Heart left ventricle (tissue), 13 donors: Measurements from ENCODE around the gene HRH3.

Experiments used
- POLR2A ChIP-seq, 2 donors: fragments of 450-650 bp; IDR thresholded peaks; one replicate each; pipeline ENCODE4 v1.6.1; 2017; ENCODE audit warnings: antibody characterized with exemption in 2 of 2, mild to moderate bottlenecking in 2 of 2, moderate library complexity in 2 of 2
- TF ChIP-seq, protein P1 (sequence below), 12 donors: fragments of 200-600 bp; sonication (generic) in 4 of 12; IDR thresholded peaks; one replicate each; pipeline versions ENCODE4 v1.5.0 to v1.8.0; 2018 to 2022; ENCODE audit warnings: antibody characterized with exemption in 12 of 12, mild to moderate bottlenecking in 5 of 12
- donor health status: ischemic (EF 13 %, LVEDD 7.1; RV severe dilation, severe dysfunction).
- donor health status: DM: no; HTN: yes; CAD: no.
- donor health status: DM: no; HTN: no; CAD: no.
- donor health status: ischemic (EF 25% LVEDD 6.9; RV normal size, moderate dysfunction).
- donor health status: ischemic (EF 25% LVEDD 5.7; RV mildly dilated, moderate dysfunction).
- donor health status: ischemic (EF 35%, LVEDD 5.7; RV mildly dilated, moderate dysfunction).
- donor health status: nonischemic (EF 11% LVEDD 7.7; RV severe dilation, severe dysfunction).
- donor health status: DM: yes; HTN: yes; CAD: no.
- donor health status: PGD.
- donor health status: ischemic (EF 29% LVEDD 5.4; RV normal size, mild dysfunction).
- donor health status: nonischemic (EF 23%, LVEDD 6.1; RV moderate dilation, normal function).

DNA sequence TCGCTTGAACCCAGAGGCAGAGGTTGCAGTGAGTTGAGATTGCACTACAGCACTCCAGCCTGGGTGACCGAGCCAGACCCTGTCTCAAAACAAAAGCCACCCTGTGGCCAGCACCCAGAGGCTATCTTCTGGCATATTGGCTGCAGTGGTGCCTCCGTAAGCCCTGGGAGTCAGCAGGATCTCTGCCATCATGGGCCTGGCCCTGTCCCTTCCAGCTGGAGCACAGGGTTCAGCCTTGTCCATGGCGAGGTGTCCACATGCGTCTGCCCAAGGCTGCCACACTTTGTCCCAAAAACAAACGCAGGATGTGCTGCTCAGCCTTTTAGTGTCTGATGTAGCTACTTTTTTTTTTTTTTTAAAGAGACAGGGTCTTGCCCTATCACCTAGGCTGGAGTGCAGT is 52.6 kb downstream of the HRH3 start:
- TF ChIP-seq POLR2A (IDR thresholded peaks at IDR 0.05) = no peak
- TF ChIP-seq, protein P1, sequence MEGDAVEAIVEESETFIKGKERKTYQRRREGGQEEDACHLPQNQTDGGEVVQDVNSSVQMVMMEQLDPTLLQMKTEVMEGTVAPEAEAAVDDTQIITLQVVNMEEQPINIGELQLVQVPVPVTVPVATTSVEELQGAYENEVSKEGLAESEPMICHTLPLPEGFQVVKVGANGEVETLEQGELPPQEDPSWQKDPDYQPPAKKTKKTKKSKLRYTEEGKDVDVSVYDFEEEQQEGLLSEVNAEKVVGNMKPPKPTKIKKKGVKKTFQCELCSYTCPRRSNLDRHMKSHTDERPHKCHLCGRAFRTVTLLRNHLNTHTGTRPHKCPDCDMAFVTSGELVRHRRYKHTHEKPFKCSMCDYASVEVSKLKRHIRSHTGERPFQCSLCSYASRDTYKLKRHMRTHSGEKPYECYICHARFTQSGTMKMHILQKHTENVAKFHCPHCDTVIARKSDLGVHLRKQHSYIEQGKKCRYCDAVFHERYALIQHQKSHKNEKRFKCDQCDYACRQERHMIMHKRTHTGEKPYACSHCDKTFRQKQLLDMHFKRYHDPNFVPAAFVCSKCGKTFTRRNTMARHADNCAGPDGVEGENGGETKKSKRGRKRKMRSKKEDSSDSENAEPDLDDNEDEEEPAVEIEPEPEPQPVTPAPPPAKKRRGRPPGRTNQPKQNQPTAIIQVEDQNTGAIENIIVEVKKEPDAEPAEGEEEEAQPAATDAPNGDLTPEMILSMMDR (IDR thresholded peaks at IDR 0.05) = no peak
